ENCODE data around the gene RPS3A. TPM values are rescaled to one million over a fixed set of nuclear protein-coding genes. Genes with fewer than 3 reads are reported as not detected.

Gene RPS3A
- total and polyA plus RNA-seq, 9 of the 15 experiments (the other 6 are each of a cell fraction or from before 2014, with no cell fraction given), result 2,102 to 5,488 (median 3,554) TPM

DNA sequence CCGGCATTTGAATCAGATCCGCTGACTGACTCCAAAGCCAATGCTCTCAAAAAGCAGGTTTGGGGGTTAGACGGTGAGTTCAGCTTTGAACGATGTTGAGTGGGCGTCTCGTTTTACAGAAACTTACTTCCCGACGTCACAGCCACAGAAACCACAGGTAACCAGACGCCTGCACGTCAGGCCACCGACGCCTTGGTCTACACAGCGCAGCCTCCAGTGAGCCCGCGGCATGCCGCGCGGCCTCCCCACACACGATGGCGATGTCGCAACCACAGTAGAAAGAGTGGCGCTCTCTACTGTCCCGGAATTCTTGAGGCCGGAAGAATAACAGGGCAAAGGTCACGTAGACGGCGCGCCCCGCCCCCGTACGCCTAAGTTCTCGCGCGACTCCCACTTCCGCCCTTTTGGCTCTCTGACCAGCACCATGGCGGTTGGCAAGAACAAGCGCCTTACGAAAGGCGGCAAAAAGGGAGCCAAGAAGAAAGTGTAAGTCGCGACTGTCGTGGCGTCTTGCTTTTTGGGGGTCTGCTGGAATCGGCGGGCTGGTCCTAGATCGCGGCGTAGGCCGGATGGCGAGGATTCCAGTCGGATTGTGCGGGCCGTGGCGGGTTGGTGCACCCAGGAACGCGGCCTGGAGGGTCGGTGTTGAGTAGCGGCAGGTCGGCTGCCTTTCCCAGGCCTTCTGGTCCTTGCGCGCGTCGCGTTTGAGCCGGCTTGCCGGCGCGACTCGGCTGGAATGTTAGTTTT lies at the start of gene RPS3A (continued):
- TF ChIP-seq PRPF4 (IDR thresholded peaks at IDR 0.05; ENCODE audit: insufficient read depth, low read depth, low read length, poor library complexity, severe bottlenecking) (peak; percentile 92), SMAD1 (IDR thresholded peaks at IDR 0.05; ENCODE audit: low read depth, low read length, partially characterized antibody) (peak; percentile 94), GTF2E2 (tag; IDR thresholded peaks at IDR 0.05) (peak; percentile 98), NR2C2 (CRISPR knock-in tag; IDR thresholded peaks at IDR 0.05) (peak; percentile 100), NR2C2 (tag; IDR thresholded peaks at IDR 0.05) (peak; percentile 100), ZFX (CRISPR knock-in tag; IDR thresholded peaks at IDR 0.05) (peak; percentile 99), ZNF76 (CRISPR knock-in tag; IDR thresholded peaks at IDR 0.05; ENCODE audit: borderline replicate concordance) (0 out of 2 replicates have a peak, but pooled peaks have one; percentile 25), ZNF12 (CRISPR knock-in tag; IDR thresholded peaks at IDR 0.05) (0 out of 2 replicates have a peak, but pooled peaks have one; percentile 83), CHD4 (IDR thresholded peaks at IDR 0.05; ENCODE audit: insufficient read depth, insufficient replicate concordance, low read depth, low read length, poor library complexity, severe bottlenecking) (no peak), KLF13 (tag; IDR thresholded peaks at IDR 0.05; ENCODE audit: borderline replicate concordance, low read depth) (peak; percentile 98), PYGO2 (tag; IDR thresholded peaks at IDR 0.05) (no peak), CEBPG (CRISPR knock-in tag; IDR thresholded peaks at IDR 0.05) (peak; percentile 91), CEBPG (tag; conservative IDR thresholded peaks at IDR 0.05 in 1 of 2, IDR thresholded peaks at IDR 0.05 in 1 of 2) (peak; percentile 93 to 94), HNRNPLL (IDR thresholded peaks at IDR 0.05; ENCODE audit: low read depth, low read length, poor library complexity, severe bottlenecking) (peak; percentile 89), HDAC2 (IDR thresholded peaks at IDR 0.05) (peak; percentile 55; the same call in 1 of the 2 replicates), POLR2AphosphoS5 (IDR thresholded peaks at IDR 0.05; ENCODE audit: control insufficient read depth, insufficient read depth, low read depth, low read length) (peak; percentile 97), RNF2 (IDR thresholded peaks at IDR 0.05) (peak; percentile 89; the same call in 1 of the 2 replicates), GATA2 (CRISPR knock-in tag; IDR thresholded peaks at IDR 0.05) (no peak), NR1H2 (CRISPR knock-in tag; IDR thresholded peaks at IDR 0.05) (peak; percentile 92), TCF3 (CRISPR knock-in tag; IDR thresholded peaks at IDR 0.05) (peak; percentile 52; the same call in 1 of the 2 replicates), GABPB1 (CRISPR knock-in tag; IDR thresholded peaks at IDR 0.05) (peak; percentile 95), ZNF512 (tag; IDR thresholded peaks at IDR 0.05) (no peak)
- TF ChIP-seq, protein P1, sequence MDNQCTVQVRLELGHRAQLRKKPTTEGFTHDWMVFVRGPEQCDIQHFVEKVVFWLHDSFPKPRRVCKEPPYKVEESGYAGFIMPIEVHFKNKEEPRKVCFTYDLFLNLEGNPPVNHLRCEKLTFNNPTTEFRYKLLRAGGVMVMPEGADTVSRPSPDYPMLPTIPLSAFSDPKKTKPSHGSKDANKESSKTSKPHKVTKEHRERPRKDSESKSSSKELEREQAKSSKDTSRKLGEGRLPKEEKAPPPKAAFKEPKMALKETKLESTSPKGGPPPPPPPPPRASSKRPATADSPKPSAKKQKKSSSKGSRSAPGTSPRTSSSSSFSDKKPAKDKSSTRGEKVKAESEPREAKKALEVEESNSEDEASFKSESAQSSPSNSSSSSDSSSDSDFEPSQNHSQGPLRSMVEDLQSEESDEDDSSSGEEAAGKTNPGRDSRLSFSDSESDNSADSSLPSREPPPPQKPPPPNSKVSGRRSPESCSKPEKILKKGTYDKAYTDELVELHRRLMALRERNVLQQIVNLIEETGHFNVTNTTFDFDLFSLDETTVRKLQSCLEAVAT (IDR thresholded peaks at IDR 0.05), result peak; percentile 25 to 79; a peak in 2 of 4 replicates
- TF ChIP-seq, protein P2, sequence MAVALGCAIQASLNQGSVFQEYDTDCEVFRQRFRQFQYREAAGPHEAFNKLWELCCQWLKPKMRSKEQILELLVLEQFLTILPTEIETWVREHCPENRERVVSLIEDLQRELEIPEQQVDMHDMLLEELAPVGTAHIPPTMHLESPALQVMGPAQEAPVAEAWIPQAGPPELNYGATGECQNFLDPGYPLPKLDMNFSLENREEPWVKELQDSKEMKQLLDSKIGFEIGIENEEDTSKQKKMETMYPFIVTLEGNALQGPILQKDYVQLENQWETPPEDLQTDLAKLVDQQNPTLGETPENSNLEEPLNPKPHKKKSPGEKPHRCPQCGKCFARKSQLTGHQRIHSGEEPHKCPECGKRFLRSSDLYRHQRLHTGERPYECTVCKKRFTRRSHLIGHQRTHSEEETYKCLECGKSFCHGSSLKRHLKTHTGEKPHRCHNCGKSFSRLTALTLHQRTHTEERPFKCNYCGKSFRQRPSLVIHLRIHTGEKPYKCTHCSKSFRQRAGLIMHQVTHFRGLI (CRISPR knock-in tag; IDR thresholded peaks at IDR 0.05), result no peak
